GM10248 (cell line): ENCODE results near the gene SMIM5.
"Not testable (repeated sequence)": the region's sequence is repeated elsewhere in the genome, so short reads cannot be mapped to it uniquely, and the experiment has no call there.

Experiments
- CTCF ChIA-PET: fragments of 300-600 bp; sonication (Branson Sonifier 250); formaldehyde crosslinking; extraction: SDS; loops from one replicate; lab custom pipeline; 2021; ENCODE audit warnings: antibody characterized with exemption; lab: Yijun Ruan, JAX
- POLR2A ChIA-PET: fragments of 350-650 bp; sonication (Branson Sonifier 250); formaldehyde crosslinking; extraction: SDS; loops from one replicate; lab custom pipeline; 2020; ENCODE audit warnings: antibody characterized with exemption; lab: Yijun Ruan, JAX
- DNase-seq: peaks from one replicate; pipeline ENCODE4 v3.0.0; 2012; ENCODE audit errors: extremely low spot score
- TF ChIP-seq, protein P1 (sequence below): IDR thresholded peaks from 2 replicates; pipeline ENCODE4 v1.5.1; 2012; ENCODE audit warnings: mild to moderate bottlenecking, low read depth; ENCODE audit errors: extremely low read depth, missing control alignments, control extremely low read depth

Gene SMIM5

DNA sequence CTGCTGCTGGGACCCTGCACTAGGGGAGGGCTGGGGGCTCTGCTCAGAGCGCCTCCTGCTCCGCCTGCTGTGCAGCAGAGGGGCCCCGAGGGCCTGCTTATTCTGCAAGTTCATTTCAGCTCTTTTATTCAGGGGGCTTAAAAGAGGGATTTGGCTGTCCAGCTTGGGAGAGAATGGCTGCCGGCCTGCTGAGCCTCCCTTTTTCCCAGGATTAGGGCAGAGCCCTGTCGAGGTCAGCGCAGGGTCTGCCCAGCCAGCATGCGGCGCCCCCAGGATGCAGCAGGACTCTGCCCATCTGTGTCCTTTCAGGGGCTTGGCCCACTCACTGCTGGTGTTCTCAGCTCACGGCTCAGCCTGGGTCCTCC lies 1.1 kb downstream of the SMIM5 start:
- DNase-seq, result no peak
- TF ChIP-seq, protein P1, sequence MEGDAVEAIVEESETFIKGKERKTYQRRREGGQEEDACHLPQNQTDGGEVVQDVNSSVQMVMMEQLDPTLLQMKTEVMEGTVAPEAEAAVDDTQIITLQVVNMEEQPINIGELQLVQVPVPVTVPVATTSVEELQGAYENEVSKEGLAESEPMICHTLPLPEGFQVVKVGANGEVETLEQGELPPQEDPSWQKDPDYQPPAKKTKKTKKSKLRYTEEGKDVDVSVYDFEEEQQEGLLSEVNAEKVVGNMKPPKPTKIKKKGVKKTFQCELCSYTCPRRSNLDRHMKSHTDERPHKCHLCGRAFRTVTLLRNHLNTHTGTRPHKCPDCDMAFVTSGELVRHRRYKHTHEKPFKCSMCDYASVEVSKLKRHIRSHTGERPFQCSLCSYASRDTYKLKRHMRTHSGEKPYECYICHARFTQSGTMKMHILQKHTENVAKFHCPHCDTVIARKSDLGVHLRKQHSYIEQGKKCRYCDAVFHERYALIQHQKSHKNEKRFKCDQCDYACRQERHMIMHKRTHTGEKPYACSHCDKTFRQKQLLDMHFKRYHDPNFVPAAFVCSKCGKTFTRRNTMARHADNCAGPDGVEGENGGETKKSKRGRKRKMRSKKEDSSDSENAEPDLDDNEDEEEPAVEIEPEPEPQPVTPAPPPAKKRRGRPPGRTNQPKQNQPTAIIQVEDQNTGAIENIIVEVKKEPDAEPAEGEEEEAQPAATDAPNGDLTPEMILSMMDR, result no peak
- ChIA-PET CTCF (interaction anchor here (0.6 to 29.8 kb wide), 31 partner anchors 12 to 207 kb away, joined by 3 to 856 read pairs (median 16); partner anchors contain the start of genes ITGB4, MYO15B, RECQL5 and SAP30BP), POLR2A (no interaction called here)

DNA sequence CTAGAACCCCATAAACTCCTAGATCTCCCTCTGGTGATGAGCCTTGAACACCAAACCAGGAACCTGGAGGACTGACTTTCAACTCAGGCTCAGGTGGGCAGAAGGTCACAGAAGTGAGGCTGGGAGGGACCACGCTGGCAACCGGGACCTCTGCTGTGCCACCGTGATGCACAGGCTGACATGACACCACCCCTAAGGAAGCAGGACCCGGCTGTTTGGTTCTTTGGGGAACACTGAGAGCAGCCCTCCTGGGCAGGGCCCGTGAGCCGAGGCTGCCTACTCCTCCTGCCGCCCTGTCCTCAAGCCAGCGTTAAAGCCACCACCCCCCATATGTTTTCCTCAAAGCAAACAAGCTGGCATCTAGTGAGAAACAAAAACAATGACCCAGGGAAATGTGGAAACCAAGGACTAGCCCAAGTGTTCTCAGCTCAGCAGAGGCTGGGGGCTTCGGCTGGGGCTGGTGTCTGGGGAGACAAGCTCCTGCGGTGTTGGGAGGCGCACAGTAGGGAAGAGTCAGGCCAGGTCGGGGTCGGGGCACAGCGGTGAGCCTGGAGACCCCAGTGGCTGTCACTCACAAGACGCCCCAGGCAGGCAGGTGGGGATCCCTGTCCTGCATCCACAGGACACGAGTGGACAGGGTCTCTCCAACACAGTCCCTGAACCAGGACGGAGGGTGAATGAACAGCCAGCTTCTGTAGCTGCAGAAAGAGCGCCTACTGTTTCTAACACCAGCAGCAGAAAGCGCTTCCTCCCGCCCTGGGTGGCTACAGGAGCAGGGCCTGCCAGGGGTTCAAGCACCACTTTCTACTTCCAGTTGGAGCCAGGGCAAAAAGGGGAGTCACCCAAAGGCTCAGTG lies 1.7 kb downstream of the SMIM5 start:
- TF ChIP-seq, protein P1, result no peak
- POLR2A ChIA-PET, result no interaction called here
- CTCF ChIA-PET, result interaction anchor here (1.0 to 29.8 kb wide), 13 partner anchors 13 to 208 kb away, joined by 4 to 856 read pairs (median 22); partner anchors contain the start of gene ITGB4
- no peak for DNase-seq

GRCh38 chr17:75635610-75636202 lies 2.5 kb downstream of the SMIM5 start:
- TF ChIP-seq, protein P1, result no peak
- DNase-seq, result no peak
- CTCF ChIA-PET, result interaction anchor here (1.0 to 29.8 kb wide), 5 partner anchors 10 to 114 kb away, joined by 4 to 856 read pairs (median 82); a partner anchor contains a TSS
- POLR2A ChIA-PET, result no interaction called here

GRCh38 chr17:75636381-75637142 lies 3.3 kb downstream of the SMIM5 start:
- ChIA-PET POLR2A (no interaction called here), CTCF (interaction anchor here (0.9 to 29.8 kb wide), 6 partner anchors 11 to 113 kb away, joined by 4 to 856 read pairs (median 8); a partner anchor contains a TSS)
- TF ChIP-seq, protein P1, result no peak
- DNase-seq, result no peak

- TF ChIP-seq, protein P1, result no peak
- no peak for DNase-seq
- POLR2A ChIA-PET, result no interaction called here
- CTCF ChIA-PET, result interaction anchor here (0.9 to 29.8 kb wide), 8 partner anchors 11 to 112 kb away, joined by 3 to 856 read pairs (median 5); a partner anchor contains a TSS
Measured at GRCh38 chr17:75637143-75637538, 3.9 kb downstream of the SMIM5 start.

- CTCF ChIA-PET, result interaction anchor here (0.9 to 29.8 kb wide), 7 partner anchors 12 to 112 kb away, joined by 3 to 856 read pairs (median 6); a partner anchor contains a TSS
- DNase-seq, result no peak
- POLR2A ChIA-PET, result interaction anchor here (0.5 kb wide), 1 partner anchor 144 kb away, joined by 3 read pairs; no protein-coding TSS in a partner anchor
- TF ChIP-seq, protein P1, result no peak
Measured at GRCh38 chr17:75637551-75637950, 4.3 kb downstream of the SMIM5 start.

GRCh38 chr17:75638039-75638438 lies 4.8 kb downstream of the SMIM5 start:
- not testable (repeated sequence) for DNase-seq
- CTCF ChIA-PET, result interaction anchor here (1.1 to 29.8 kb wide), 6 partner anchors 12 to 111 kb away, joined by 3 to 856 read pairs (median 10); a partner anchor contains a TSS
- POLR2A ChIA-PET, result interaction anchor here (0.5 to 0.6 kb wide), 2 partner anchors 29 to 143 kb away, joined by 3 read pairs; no protein-coding TSS in a partner anchor
